Measurements from ENCODE around the gene CYB561A3. TPM values are rescaled to one million over a fixed set of nuclear protein-coding genes. Genes with fewer than 3 reads are reported as not detected.
"Not testable (repeated sequence)": the region's sequence is repeated elsewhere in the genome, so short reads cannot be mapped to it uniquely, and the experiment has no call there.

The CYB561A3 gene
- total RNA-seq, 6 donors from 2014 or later, result 30.3 to 113 (median 50.4) TPM

- DNase-seq (no peak), ATAC-seq (ENCODE audit: low FRiP score in 2 of 2) (peak; percentile 19 to 35)
- H3K9me3 ChIP-seq, result no peaks in the 10 kb centered on the region
- no peak for TF ChIP-seq POLR2AphosphoS5 (IDR thresholded peaks at IDR 0.05)
- no peak overlapping the region for H3K4me3 ChIP-seq
- 85 to 87% methylated on average over 15 of the region's 15 CpGs for WGBS, 2 donors
- H3K27ac ChIP-seq, result no peak overlapping the region
- H3K36me3 ChIP-seq, result no peaks in the 10 kb centered on the region
- no peaks in the 10 kb centered on the region for H3K27me3 ChIP-seq
- H3K4me1 ChIP-seq, result peaks cover 5 to 9% (median 6%) of the 10 kb centered on the region in 4 donors
These were observed 22.9 kb upstream of the CYB561A3 start for GRCh38 chr11:61384271-61385242.

- not testable (repeated sequence) for H3K9me3 ChIP-seq; H3K27me3 ChIP-seq; H3K36me3 ChIP-seq; ATAC-seq (ENCODE audit: low FRiP score in 2 of 2); DNase-seq; H3K27ac ChIP-seq; H3K4me3 ChIP-seq
- WGBS, 2 donors, result 89 to 94% methylated on average over 5 of the region's 5 CpGs
- H3K4me1 ChIP-seq, result peaks cover 5 to 11% (median 8%) of the 10 kb centered on the region in 4 donors
These were observed 22.2 kb upstream of the CYB561A3 start for GRCh38 chr11:61383859-61384258.

GRCh38 chr11:61380884-61381283 is 19.2 kb upstream of the CYB561A3 start:
- DNase-seq (no peak), ATAC-seq (ENCODE audit: low FRiP score in 2 of 2) (no peak)
- TF ChIP-seq POLR2AphosphoS5 (IDR thresholded peaks at IDR 0.05) (no peak), CTCF (IDR thresholded peaks at IDR 0.05) (no peak), POLR2A (IDR thresholded peaks at IDR 0.05) (no peak), EP300 (IDR thresholded peaks at IDR 0.05) (no peak)
- no peak overlapping the region for H3K4me3 ChIP-seq
- H3K4me1 ChIP-seq, result peaks cover 5 to 12% (median 8%) of the 10 kb centered on the region in 4 donors
- H3K36me3 ChIP-seq, result peaks cover 0 to 6% (median 0%) of the 10 kb centered on the region in 4 donors
- H3K27me3 ChIP-seq, result no peaks in the 10 kb centered on the region
- no peaks in the 10 kb centered on the region for H3K9me3 ChIP-seq
- H3K27ac ChIP-seq, result no peak overlapping the region
- 91 to 93% methylated on average over 9 of the region's 9 CpGs for WGBS, 2 donors

DNA sequence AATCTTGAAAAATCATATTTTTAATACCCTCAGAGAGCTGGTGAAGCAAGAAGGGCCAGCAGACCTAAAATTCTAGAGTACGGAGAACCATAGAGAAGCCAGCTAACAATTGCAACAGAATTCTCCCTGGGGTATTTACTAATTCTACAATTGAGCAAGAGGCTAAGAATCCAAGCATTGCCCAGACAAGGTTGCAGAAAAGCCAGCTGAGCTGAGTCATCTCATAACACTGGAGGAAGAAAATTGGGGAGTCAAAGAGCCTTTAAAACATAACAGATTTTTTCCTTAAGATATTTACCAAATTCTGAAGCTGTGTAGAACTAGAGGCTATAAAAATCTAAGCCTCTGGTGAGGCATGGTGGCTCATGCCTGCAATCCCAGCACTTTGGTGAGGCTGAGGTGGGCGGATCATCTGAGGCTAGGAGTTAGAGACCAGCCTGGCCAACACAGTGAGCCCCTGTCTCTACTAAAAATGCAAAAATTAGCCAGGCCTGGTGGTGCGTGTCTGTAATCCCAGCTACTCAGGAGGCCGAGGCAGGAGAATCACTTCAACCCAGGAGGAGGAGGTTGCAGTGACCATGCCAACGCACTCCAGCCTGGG is 17.1 kb upstream of the CYB561A3 start:
- no peaks in the 10 kb centered on the region for H3K9me3 ChIP-seq
- H3K27ac ChIP-seq, result peak overlapping the region; percentile 30 to 57 (median 48)
- H3K27me3 ChIP-seq, result no peaks in the 10 kb centered on the region
- H3K4me1 ChIP-seq, result peaks cover 0 to 5% (median 2%) of the 10 kb centered on the region in 4 donors
- WGBS, 2 donors, result 88% methylated on average over 4 to 5 of the region's 5 CpGs
- DNase-seq, result no peak
- no peak for TF ChIP-seq POLR2A (IDR thresholded peaks at IDR 0.05)
- peak in 1 of 2 donors; percentile 11 for TF ChIP-seq POLR2AphosphoS5 (IDR thresholded peaks at IDR 0.05)
- H3K36me3 ChIP-seq, result peaks cover 0 to 10% (median 3%) of the 10 kb centered on the region in 4 donors
- no peak overlapping the region for H3K4me3 ChIP-seq
- ATAC-seq (ENCODE audit: low FRiP score in 2 of 2), result peak; percentile 49 to 97

- ATAC-seq (ENCODE audit: low FRiP score in 2 of 2) (no peak), DNase-seq (no peak)
- H3K36me3 ChIP-seq, result peaks cover 0 to 10% (median 3%) of the 10 kb centered on the region in 4 donors
- no peak for TF ChIP-seq POLR2A (IDR thresholded peaks at IDR 0.05)
- no peak for TF ChIP-seq EP300 (IDR thresholded peaks at IDR 0.05)
- TF ChIP-seq CTCF (IDR thresholded peaks at IDR 0.05), result no peak
- TF ChIP-seq POLR2AphosphoS5 (IDR thresholded peaks at IDR 0.05), result no peak
- WGBS, 2 donors, result 92 to 93% methylated on average over 6 of the region's 6 CpGs
- H3K4me1 ChIP-seq, result peaks cover 0 to 5% (median 2%) of the 10 kb centered on the region in 4 donors
- no peaks in the 10 kb centered on the region for H3K27me3 ChIP-seq
- no peaks in the 10 kb centered on the region for H3K9me3 ChIP-seq
- no peak overlapping the region for H3K27ac ChIP-seq
- H3K4me3 ChIP-seq, result no peak overlapping the region
These were observed 15.9 kb upstream of the CYB561A3 start for GRCh38 chr11:61377461-61378160.

GRCh38 chr11:61375761-61376108 is 14.1 kb upstream of the CYB561A3 start:
- Histone ChIP-seq H3K36me3 (peaks cover 0 to 10% (median 3%) of the 10 kb centered on the region in 4 donors), H3K27me3 (no peaks in the 10 kb centered on the region), H3K4me1 (peaks cover 0 to 5% (median 2%) of the 10 kb centered on the region in 4 donors), H3K9me3 (no peaks in the 10 kb centered on the region), H3K4me3 (no peak overlapping the region), H3K27ac (no peak overlapping the region)
- TF ChIP-seq POLR2AphosphoS5 (IDR thresholded peaks at IDR 0.05) (no peak), EP300 (IDR thresholded peaks at IDR 0.05) (no peak), POLR2A (IDR thresholded peaks at IDR 0.05) (no peak), CTCF (IDR thresholded peaks at IDR 0.05) (no peak)
- DNase-seq (no peak), ATAC-seq (ENCODE audit: low FRiP score in 2 of 2) (no peak)
- WGBS, 2 donors, result 88 to 93% methylated on average over 6 of the region's 6 CpGs

Measured in upper lobe of left lung (tissue), 6 donors.